SK-N-SH treated with all-trans-retinoic acid at 6 μM for 48 hours (cell line): Measurements from ENCODE around the gene SIRT4.

Experiments
- CSDC2 ChIP-seq: fragments of 250-450 bp; sonication (Bioruptor Pico); IDR thresholded peaks from 2 replicates; pipeline ENCODE4 v1.5.0; 2020; ENCODE audit warnings: mild to moderate bottlenecking, moderate library complexity
- ZC3H10 ChIP-seq: fragments of 250-450 bp; sonication (Bioruptor Pico); IDR thresholded peaks from 2 replicates; pipeline ENCODE4 v1.5.1; 2021; ENCODE audit warnings: mild to moderate bottlenecking, moderate library complexity
- ZFP3 ChIP-seq: fragments of 250-450 bp; sonication (Bioruptor Pico); IDR thresholded peaks from 2 replicates; pipeline ENCODE4 v1.5.0; 2020; ENCODE audit warnings: mild to moderate bottlenecking, moderate library complexity
- ZFP30 ChIP-seq: fragments of 450-650 bp; formaldehyde crosslinking; IDR thresholded peaks from 2 replicates; pipeline ENCODE4 v1.5.0; 2022; ENCODE audit warnings: mild to moderate bottlenecking, moderate library complexity
- TF ChIP-seq, protein P1 (sequence below): fragments of 250-450 bp; sonication (Bioruptor Pico); IDR thresholded peaks from 2 replicates; pipeline ENCODE4 v1.8.0; 2020; ENCODE audit warnings: mild to moderate bottlenecking, moderate library complexity, borderline replicate concordance
- TF ChIP-seq, protein P2 (sequence below): fragments of 250-450 bp; sonication (Bioruptor Pico); IDR thresholded peaks from 2 replicates; pipeline ENCODE4 v1.5.0; 2020; ENCODE audit warnings: mild to moderate bottlenecking, moderate library complexity
- TF ChIP-seq, protein P3 (sequence below): fragments of 250-450 bp; sonication (Bioruptor Pico); IDR thresholded peaks from 2 replicates; pipeline ENCODE4 v1.5.1; 2020; ENCODE audit warnings: low read depth, mild to moderate bottlenecking, moderate library complexity

DNA sequence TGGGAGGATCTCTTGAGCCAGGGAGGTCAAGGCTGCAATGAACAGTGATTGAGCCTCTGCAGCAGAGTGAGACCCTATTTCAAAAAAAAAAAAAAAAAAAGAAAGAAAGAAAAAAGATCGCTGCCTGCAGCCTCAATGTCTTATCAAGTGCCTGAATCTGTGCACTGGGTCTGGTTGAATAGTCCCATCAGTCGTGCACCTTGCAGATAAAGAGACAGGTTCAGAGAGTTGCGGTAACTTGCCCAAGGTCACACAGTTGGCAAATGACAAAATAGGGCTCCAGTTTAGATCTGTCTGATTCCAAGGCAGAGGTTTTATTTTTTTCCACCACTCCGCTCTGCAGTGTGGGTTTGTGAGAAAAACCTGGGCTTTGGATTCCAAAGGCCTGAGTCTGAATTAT is 26.1 kb downstream of the SIRT4 start:
- TF ChIP-seq, protein P1, sequence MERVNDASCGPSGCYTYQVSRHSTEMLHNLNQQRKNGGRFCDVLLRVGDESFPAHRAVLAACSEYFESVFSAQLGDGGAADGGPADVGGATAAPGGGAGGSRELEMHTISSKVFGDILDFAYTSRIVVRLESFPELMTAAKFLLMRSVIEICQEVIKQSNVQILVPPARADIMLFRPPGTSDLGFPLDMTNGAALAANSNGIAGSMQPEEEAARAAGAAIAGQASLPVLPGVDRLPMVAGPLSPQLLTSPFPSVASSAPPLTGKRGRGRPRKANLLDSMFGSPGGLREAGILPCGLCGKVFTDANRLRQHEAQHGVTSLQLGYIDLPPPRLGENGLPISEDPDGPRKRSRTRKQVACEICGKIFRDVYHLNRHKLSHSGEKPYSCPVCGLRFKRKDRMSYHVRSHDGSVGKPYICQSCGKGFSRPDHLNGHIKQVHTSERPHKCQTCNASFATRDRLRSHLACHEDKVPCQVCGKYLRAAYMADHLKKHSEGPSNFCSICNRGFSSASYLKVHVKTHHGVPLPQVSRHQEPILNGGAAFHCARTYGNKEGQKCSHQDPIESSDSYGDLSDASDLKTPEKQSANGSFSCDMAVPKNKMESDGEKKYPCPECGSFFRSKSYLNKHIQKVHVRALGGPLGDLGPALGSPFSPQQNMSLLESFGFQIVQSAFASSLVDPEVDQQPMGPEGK (CRISPR knock-in tag), result no peak
- TF ChIP-seq ZFP3 (CRISPR knock-in tag) (no peak), ZC3H10 (CRISPR knock-in tag) (no peak), CSDC2 (no peak), ZFP30 (CRISPR knock-in tag) (no peak)
- TF ChIP-seq, protein P2, sequence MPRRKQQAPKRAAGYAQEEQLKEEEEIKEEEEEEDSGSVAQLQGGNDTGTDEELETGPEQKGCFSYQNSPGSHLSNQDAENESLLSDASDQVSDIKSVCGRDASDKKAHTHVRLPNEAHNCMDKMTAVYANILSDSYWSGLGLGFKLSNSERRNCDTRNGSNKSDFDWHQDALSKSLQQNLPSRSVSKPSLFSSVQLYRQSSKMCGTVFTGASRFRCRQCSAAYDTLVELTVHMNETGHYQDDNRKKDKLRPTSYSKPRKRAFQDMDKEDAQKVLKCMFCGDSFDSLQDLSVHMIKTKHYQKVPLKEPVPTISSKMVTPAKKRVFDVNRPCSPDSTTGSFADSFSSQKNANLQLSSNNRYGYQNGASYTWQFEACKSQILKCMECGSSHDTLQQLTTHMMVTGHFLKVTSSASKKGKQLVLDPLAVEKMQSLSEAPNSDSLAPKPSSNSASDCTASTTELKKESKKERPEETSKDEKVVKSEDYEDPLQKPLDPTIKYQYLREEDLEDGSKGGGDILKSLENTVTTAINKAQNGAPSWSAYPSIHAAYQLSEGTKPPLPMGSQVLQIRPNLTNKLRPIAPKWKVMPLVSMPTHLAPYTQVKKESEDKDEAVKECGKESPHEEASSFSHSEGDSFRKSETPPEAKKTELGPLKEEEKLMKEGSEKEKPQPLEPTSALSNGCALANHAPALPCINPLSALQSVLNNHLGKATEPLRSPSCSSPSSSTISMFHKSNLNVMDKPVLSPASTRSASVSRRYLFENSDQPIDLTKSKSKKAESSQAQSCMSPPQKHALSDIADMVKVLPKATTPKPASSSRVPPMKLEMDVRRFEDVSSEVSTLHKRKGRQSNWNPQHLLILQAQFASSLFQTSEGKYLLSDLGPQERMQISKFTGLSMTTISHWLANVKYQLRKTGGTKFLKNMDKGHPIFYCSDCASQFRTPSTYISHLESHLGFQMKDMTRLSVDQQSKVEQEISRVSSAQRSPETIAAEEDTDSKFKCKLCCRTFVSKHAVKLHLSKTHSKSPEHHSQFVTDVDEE (CRISPR knock-in tag), result no peak
- TF ChIP-seq, protein P3, sequence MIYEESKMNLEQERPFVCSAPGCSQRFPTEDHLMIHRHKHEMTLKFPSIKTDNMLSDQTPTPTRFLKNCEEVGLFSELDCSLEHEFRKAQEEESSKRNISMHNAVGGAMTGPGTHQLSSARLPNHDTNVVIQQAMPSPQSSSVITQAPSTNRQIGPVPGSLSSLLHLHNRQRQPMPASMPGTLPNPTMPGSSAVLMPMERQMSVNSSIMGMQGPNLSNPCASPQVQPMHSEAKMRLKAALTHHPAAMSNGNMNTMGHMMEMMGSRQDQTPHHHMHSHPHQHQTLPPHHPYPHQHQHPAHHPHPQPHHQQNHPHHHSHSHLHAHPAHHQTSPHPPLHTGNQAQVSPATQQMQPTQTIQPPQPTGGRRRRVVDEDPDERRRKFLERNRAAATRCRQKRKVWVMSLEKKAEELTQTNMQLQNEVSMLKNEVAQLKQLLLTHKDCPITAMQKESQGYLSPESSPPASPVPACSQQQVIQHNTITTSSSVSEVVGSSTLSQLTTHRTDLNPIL (CRISPR knock-in tag), result no peak
